GM18499 (cell line): ENCODE measurements around the gene PARP12.

Experiments used
- ATAC-seq: cut with Tn5 transposase; IDR thresholded peaks from one replicate; pipeline ENCODE4 v1.9.1; 2021; ENCODE audit warnings: moderate number of reproducible peaks; ENCODE audit not compliant: insufficient read depth, unreplicated experiment

The PARP12 gene

GRCh38 chr7:139994356-139994755 lies 68.4 kb downstream of the PARP12 start:
- no peak for ATAC-seq

GRCh38 chr7:139993592-139993991 lies 69.2 kb downstream of the PARP12 start:
- ATAC-seq, result no peak

GRCh38 chr7:139993169-139993568 lies 69.6 kb downstream of the PARP12 start:
- no peak for ATAC-seq

GRCh38 chr7:139992353-139993044 lies 70.3 kb downstream of the PARP12 start:
- ATAC-seq, result no peak

- ATAC-seq, result no peak
Measured at GRCh38 chr7:139991911-139992310, 70.8 kb downstream of the PARP12 start.

- no peak for ATAC-seq
Measured at GRCh38 chr7:139991269-139991666, 71.5 kb downstream of the PARP12 start.

GRCh38 chr7:139990571-139991268 lies 72.0 kb downstream of the PARP12 start:
- no peak for ATAC-seq

GRCh38 chr7:139990142-139990535 lies 72.6 kb downstream of the PARP12 start:
- no peak for ATAC-seq

- ATAC-seq, result no peak
Measured at GRCh38 chr7:139989366-139990141, 73.2 kb downstream of the PARP12 start.

- ATAC-seq, result no peak
Measured at GRCh38 chr7:139987691-139988516, 74.8 kb downstream of the PARP12 start.

- no peak for ATAC-seq
Measured at GRCh38 chr7:139985811-139986210, 76.9 kb downstream of the PARP12 start.

GRCh38 chr7:139984642-139985539 lies 77.9 kb downstream of the PARP12 start:
- ATAC-seq, result no peak

GRCh38 chr7:139982927-139983920 lies 79.5 kb downstream of the PARP12 start:
- ATAC-seq, result no peak

- ATAC-seq, result no peak
Measured at GRCh38 chr7:139981511-139981895, 81.2 kb downstream of the PARP12 start.

- ATAC-seq, result no peak
Measured at GRCh38 chr7:139976838-139977656, 85.7 kb downstream of the PARP12 start.

GRCh38 chr7:139976055-139976837 lies 86.5 kb downstream of the PARP12 start:
- ATAC-seq, result no peak
